T-helper 17 cell (primary cell): ENCODE data around the gene ACOXL. TPM values are rescaled to one million over a fixed set of nuclear protein-coding genes. Genes with fewer than 3 reads are reported as not detected.

ENCODE experiments used
- ATAC-seq: fragments of 150-1000 bp; cut with Tn5 transposase; 2 replicates; pipeline ENCODE4 v1.10.0; 2021; ENCODE audit warnings: mild to moderate bottlenecking, moderate library complexity
- DNase-seq, 3 donors: peaks; one replicate each; pipeline versions ENCODE4 v3.0.0 to v3.0.0-alpha.2; 2020 to 2021
- H3K9me3 ChIP-seq: one replicate; pipeline ENCODE4 v1.7.0; 2013; ENCODE audit warnings: low read length, mild to moderate bottlenecking; ENCODE audit not compliant: control insufficient read depth, poor library complexity, severe bottlenecking
- H3K27ac Mint-ChIP-seq: one replicate; pipeline ENCODE4 v1.8.0; 2022; ENCODE audit warnings: mild to moderate bottlenecking, moderate library complexity, mixed read lengths
- H3K27me3 Mint-ChIP-seq: one replicate; pipeline ENCODE4 v1.8.0; 2022; ENCODE audit warnings: mixed read lengths
- H3K36me3 Mint-ChIP-seq: one replicate; pipeline ENCODE4 v1.8.0; 2022; ENCODE audit warnings: low read depth, mixed read lengths
- H3K4me1 Mint-ChIP-seq: one replicate; pipeline ENCODE4 v1.8.0; 2022; ENCODE audit warnings: mild to moderate bottlenecking, mixed read lengths
- H3K4me3 Mint-ChIP-seq: one replicate; pipeline ENCODE4 v1.8.0; 2022; ENCODE audit warnings: mild to moderate bottlenecking, moderate library complexity, mixed read lengths
- total RNA-seq, 4 donors: library from RNA in 2 of 4; stranded (reverse) in 2 of 4; gene quantifications; one replicate each; pipeline ENCODE4 v1.2.3 and lab custom pipeline; 2022 to 2026

The ACOXL gene
- total RNA-seq, 2 donors from 2014 or later: not detected

DNA sequence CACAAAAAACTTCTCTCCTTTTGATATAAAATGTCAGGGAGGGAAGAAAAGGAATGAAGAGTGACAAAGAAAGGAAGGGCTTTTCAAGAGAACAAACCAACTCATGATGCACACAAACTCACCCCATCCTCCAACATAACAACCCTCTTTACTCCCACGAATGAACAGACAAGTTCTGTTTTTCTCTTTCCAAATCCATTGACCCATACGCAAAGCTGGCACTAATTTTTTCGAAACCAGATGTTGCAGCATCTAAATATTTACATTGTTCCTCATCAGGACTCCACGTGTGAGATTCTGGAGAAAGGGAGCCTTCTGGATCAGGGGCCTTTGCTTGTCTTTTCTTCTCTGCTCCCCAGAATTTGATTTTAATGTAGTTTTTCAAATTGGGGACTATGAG lies 245.0 kb downstream of the ACOXL start:
- peaks cover 17% of the 10 kb centered on the region for H3K27me3 Mint-ChIP-seq
- no peak for DNase-seq
- H3K4me3 Mint-ChIP-seq: no peak overlapping the region
- no peaks in the 10 kb centered on the region for H3K9me3 ChIP-seq
- no peak overlapping the region for H3K27ac Mint-ChIP-seq
- ATAC-seq: no peak
- H3K36me3 Mint-ChIP-seq: no peaks in the 10 kb centered on the region
- H3K4me1 Mint-ChIP-seq: no peaks in the 10 kb centered on the region

DNA sequence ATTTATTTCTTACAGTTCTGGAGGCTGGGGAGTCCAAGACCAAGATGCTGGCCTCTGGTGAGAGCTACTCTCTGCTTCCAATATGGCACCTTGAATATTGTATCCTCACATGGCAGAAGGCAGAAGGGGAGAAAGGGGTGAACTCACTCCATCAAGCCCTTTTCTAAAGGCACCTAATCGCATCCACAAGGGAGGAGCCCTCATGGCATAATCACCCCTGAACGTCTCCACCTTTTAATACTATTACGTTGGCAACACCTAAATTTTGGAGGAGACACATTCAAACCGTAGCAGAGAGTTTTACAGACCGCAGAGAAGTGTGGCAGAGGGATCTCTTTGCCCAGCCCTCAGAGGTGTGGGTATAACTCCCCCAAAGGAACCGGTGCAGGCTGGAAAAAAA lies 245.8 kb downstream of the ACOXL start:
- no peak for ATAC-seq

DNA sequence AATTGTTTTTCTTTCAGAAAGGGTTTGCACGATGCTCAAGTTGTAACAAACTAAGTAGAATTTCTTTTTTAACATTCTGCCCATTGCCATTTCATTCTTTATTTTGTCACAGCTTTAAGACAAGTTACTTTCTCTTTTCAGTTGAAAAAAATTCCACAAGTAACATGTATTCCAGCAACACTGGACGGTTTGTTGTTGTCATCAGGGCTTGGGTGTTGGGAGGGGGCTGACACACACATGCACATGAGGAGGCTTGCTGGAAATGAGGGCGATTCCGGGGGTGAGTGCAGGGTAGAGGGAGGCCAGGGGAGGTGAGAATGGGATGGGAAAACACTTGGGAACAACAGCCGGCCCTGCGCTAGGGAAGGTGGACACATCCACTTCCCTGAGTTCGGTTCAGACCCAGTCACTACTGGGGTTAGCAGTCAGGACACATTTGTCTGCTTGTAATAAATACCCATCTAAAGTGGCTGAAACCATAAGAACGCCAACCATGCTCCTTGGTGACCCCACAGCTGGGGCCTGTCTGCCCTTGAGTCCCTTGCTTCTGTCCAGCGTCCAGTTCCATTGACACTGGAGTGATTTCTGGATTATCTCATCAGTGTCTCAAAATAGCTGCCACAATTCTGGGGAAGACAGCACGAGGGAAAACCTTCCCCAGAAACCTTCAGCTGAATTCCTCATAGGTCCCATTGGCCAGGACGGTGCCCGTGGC lies 246.5 kb downstream of the ACOXL start:
- Mint-ChIP-seq H3K4me3 (no peak overlapping the region), H3K27me3 (peaks cover 17% of the 10 kb centered on the region)

More for the DNA sequence above, 245.8 kb downstream of the ACOXL start:
- H3K36me3 Mint-ChIP-seq: no peaks in the 10 kb centered on the region
- no peaks in the 10 kb centered on the region for H3K9me3 ChIP-seq
- H3K4me3 Mint-ChIP-seq: no peak overlapping the region
- no peak overlapping the region for H3K27ac Mint-ChIP-seq
- peaks cover 17% of the 10 kb centered on the region for H3K27me3 Mint-ChIP-seq
- no peak for DNase-seq
- H3K4me1 Mint-ChIP-seq: no peaks in the 10 kb centered on the region

DNA sequence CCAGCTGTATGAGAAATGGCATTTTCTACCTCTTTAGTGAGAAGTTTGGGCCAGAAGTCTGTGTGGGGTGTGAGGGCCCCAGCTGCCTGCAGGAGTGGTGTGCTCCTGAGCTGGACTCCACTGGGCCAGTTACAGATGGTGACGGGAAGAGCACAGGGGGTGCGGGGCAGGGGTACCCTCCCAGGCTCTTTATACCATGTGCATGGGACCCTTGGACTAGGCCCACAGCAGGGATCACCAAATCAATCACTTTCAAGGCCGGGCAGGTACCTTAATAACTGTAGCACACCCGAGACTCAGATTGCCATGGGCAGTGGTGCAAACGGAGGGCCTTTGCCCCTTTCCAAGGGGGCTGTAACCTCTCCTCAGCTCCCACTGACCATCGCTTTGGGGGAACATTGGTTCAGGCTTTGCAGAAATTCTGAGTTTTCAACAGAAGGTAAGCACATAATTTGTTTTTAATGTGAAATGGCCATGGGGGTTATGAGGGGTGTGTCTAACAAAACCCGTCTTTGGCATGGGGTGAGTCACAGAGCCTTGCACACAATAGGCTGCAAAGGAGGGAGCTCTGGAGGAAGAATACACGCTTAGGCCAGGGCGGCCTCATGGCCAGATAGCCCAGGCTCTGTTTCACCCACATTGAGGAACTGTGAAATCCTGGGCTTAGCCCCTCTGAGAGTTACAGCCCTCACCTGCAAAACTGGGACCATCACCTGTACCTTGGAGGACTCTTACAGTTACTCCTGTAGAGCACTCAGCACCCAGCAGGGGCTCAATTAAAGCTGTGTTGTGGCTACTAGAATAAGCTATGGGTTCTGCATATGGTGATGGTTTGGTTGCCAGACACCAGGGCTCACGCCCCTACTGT lies 247.3 kb downstream of the ACOXL start:
- no peak for ATAC-seq
- H3K9me3 ChIP-seq: no peaks in the 10 kb centered on the region
- Mint-ChIP-seq H3K4me3 (no peak overlapping the region), H3K4me1 (no peaks in the 10 kb centered on the region), H3K27me3 (peaks cover 21% of the 10 kb centered on the region), H3K27ac (no peak overlapping the region), H3K36me3 (no peaks in the 10 kb centered on the region)
- DNase-seq: no peak

More for the DNA sequence above, 246.5 kb downstream of the ACOXL start:
- ATAC-seq (no peak), DNase-seq (no peak)
- Mint-ChIP-seq H3K4me1 (no peaks in the 10 kb centered on the region), H3K36me3 (no peaks in the 10 kb centered on the region), H3K27ac (no peak overlapping the region)
- H3K9me3 ChIP-seq: no peaks in the 10 kb centered on the region

DNA sequence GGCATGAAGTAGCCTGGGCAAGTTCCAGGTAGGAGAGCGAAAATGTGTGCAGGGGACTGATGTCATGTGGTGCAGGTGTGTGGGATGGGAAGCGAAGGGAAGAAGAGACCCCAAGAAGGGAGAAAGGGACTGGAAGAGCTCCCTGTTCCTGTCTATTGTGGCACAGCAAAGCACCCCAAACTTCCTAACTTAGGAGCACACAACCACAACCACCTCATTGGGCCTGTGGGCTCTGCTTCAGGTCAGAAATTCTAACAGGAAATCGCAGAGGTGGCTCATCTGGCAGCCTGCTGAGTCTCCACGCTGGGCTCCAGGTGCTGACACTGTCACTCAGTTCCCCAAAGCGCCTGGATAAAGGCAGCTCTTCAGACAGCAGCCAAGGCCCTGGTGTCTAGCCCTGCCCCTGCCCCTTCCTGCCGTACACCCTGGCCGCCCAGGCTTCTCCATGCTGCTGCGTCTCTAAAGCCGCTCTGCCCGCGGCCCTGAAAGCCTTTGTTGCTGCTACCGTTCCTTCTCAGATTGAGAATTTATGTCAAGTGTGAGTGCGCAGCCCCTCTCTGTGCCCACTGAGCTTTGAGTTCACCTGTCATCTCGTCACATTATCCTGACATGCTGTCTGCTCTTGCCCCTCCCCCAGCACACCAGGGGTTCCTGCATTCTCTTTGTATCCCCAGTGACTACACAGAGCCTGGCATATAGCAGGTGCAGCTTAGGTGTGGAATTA lies 248.1 kb downstream of the ACOXL start:
- no peak for ATAC-seq
- H3K9me3 ChIP-seq: no peaks in the 10 kb centered on the region
- no peaks in the 10 kb centered on the region for H3K36me3 Mint-ChIP-seq
- H3K27ac Mint-ChIP-seq: no peak overlapping the region
- H3K27me3 Mint-ChIP-seq: peaks cover 20% of the 10 kb centered on the region
- no peak for DNase-seq
- no peak overlapping the region for H3K4me3 Mint-ChIP-seq
- no peaks in the 10 kb centered on the region for H3K4me1 Mint-ChIP-seq

DNA sequence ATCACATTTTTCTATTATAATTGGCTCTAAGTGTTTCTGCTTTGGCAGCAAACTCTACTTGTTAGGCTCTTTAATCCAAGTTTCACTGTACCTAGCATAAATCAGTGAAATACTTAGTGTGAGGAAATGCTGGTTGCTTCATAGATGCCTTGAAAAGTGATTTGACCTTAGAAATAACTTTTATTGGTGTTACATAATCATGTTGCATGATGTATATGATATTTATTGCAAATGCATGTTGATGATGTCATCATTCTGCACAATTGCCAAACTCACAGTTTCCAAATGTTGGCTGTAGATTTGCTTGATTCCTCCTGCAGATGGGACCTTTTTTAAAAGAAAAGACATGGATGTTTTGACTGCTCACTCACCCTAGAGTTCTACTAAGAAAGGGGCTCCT lies 250.8 kb downstream of the ACOXL start:
- H3K27ac Mint-ChIP-seq: no peak overlapping the region

DNA sequence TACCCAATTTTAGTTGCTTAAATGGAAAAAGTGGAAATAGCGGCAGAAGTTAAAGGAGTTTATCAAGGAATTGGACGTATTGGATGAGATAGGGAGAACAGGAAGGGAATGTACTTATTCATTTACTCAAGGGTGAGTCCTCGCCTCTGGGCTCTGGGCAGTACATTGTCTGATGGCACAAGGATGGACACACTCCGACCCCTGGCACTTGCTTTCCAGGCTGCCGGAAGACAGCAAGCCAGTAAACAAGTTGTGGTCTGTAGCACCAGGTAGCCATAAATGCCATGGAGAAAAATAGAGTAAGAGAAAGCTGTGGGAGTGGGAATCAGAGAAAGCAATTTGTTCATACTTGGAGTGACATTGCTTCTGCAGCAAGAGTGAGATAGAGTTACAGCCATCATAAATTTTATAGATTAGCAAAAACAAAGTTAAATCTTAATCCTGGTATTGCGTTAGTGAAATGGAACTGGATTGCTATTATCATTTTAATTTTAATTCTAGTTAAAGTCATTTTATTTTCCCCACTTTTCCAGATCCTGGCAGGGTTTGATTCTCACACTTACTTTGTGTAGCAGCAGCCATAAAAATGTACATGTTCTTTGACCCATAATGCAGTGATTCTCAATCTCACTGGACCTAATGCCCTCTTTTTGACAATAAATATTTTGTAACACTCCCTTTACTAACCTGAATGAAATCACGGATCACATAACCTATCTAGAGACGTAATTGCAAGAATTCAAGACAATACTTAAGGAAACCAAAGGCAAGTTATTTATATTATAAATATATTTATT lies 252.5 kb downstream of the ACOXL start:
- DNase-seq (no peak), ATAC-seq (no peak)
- Mint-ChIP-seq H3K4me1 (no peaks in the 10 kb centered on the region), H3K36me3 (no peaks in the 10 kb centered on the region), H3K27me3 (peaks cover 14% of the 10 kb centered on the region), H3K4me3 (no peak overlapping the region), H3K27ac (no peak overlapping the region)
- no peaks in the 10 kb centered on the region for H3K9me3 ChIP-seq

More for the DNA sequence above, 250.8 kb downstream of the ACOXL start:
- Mint-ChIP-seq H3K4me3 (no peak overlapping the region), H3K27me3 (peaks cover 23% of the 10 kb centered on the region), H3K4me1 (no peaks in the 10 kb centered on the region), H3K36me3 (no peaks in the 10 kb centered on the region)
- no peaks in the 10 kb centered on the region for H3K9me3 ChIP-seq
- DNase-seq: no peak
- no peak for ATAC-seq

DNA sequence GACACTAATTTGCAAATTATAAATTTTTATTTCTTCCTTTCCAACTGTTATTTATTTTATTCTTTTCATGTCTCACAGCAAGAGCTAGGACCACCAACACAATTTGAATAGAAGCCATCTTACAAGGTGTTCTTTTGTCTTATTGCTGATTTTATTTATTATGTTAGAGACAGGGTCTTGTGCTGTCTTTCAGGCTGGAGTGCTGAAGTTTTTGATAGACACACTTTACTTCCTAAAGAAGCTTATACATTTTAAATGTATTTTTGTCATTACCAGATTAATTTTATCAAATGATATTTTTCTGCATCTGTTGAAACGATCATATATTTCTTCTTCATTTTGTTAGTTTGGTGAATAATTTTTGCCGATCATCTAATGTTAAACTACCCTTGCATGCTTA lies 258.1 kb downstream of the ACOXL start:
- H3K9me3 ChIP-seq: no peaks in the 10 kb centered on the region
- no peak overlapping the region for H3K4me3 Mint-ChIP-seq
- H3K36me3 Mint-ChIP-seq: no peaks in the 10 kb centered on the region
- peaks cover 26% of the 10 kb centered on the region for H3K27me3 Mint-ChIP-seq
- H3K4me1 Mint-ChIP-seq: peaks cover 4% of the 10 kb centered on the region
- ATAC-seq: no peak
- DNase-seq: no peak
- H3K27ac Mint-ChIP-seq: no peak overlapping the region

DNA sequence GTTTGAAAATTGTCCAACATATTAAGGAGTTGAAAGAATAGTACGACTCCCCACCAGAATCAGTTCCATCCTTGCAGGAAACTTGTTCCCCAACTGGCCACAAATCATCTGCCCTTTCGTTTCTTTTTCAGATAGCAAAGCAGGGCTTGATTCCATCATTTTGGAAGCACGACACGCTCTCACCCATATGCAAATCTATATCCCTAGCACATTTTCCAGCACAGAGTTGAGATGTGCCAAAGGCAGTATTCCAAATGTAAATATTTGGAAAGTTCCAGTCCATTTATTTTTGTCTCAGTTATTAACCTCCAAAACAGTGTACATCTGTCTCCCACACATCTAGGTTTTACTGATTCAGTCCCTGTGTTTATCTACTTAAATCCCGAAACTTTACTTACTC lies 259.5 kb downstream of the ACOXL start:
- no peaks in the 10 kb centered on the region for H3K9me3 ChIP-seq
- no peaks in the 10 kb centered on the region for H3K36me3 Mint-ChIP-seq
- H3K4me3 Mint-ChIP-seq: no peak overlapping the region
- H3K27ac Mint-ChIP-seq: no peak overlapping the region
- peaks cover 4% of the 10 kb centered on the region for H3K4me1 Mint-ChIP-seq
- DNase-seq (no peak), ATAC-seq (no peak)
- peaks cover 30% of the 10 kb centered on the region for H3K27me3 Mint-ChIP-seq

DNA sequence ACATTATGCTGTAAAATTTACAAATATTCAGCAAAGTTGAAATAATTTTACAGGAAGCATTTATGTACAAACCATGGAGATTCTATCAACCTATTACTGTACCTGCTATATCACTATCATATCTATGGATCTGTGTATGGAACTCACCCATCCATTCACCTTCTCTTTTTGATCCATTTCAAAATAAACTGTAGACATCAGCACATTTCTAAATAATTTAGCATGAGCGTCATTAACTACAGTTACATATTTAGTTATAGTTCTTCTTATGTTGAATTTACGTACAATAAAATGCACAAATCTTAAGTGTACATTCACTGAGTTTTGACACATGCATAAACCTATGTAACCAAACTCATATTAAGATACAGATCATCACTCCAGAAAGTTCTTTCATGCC lies 260.5 kb downstream of the ACOXL start:
- no peak for ATAC-seq
- Mint-ChIP-seq H3K4me1 (peaks cover 4% of the 10 kb centered on the region), H3K36me3 (no peaks in the 10 kb centered on the region), H3K4me3 (no peak overlapping the region), H3K27ac (no peak overlapping the region), H3K27me3 (peaks cover 34% of the 10 kb centered on the region)
- DNase-seq: no peak
- no peaks in the 10 kb centered on the region for H3K9me3 ChIP-seq

DNA sequence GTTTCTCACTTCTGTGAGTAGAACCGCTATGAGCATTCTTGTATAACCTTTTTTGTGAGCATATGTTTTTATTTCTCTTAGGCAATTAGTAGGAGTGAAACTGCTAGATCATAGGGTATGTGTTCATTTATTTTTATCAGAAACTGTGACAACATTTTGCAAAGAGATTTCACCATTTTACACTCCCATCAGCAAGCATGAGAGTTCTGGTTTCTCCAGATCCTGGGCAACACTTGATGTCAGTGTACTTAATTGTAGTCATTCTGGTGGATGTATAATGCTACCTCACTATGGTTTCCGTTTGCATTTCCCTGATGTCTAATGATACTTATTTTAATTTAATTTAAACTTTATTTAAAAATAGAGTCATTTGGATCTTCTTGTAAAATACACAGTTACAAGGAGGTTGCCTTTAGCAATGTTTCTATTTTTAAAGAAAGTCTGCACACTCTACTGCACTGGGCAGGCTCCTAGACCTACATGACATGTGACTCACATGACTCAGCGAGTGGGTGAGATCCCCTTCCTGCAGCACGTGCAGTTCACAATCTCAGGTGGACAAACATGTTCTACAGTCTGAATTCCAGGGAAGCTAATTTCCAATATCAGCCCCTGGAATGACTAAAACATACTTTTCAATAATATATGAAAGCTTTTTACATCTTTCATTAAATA lies 261.3 kb downstream of the ACOXL start:
- Mint-ChIP-seq H3K27ac (no peak overlapping the region), H3K4me1 (peaks cover 4% of the 10 kb centered on the region), H3K4me3 (no peak overlapping the region), H3K36me3 (no peaks in the 10 kb centered on the region), H3K27me3 (peaks cover 34% of the 10 kb centered on the region)
- no peaks in the 10 kb centered on the region for H3K9me3 ChIP-seq
- ATAC-seq (no peak), DNase-seq (no peak)

DNA sequence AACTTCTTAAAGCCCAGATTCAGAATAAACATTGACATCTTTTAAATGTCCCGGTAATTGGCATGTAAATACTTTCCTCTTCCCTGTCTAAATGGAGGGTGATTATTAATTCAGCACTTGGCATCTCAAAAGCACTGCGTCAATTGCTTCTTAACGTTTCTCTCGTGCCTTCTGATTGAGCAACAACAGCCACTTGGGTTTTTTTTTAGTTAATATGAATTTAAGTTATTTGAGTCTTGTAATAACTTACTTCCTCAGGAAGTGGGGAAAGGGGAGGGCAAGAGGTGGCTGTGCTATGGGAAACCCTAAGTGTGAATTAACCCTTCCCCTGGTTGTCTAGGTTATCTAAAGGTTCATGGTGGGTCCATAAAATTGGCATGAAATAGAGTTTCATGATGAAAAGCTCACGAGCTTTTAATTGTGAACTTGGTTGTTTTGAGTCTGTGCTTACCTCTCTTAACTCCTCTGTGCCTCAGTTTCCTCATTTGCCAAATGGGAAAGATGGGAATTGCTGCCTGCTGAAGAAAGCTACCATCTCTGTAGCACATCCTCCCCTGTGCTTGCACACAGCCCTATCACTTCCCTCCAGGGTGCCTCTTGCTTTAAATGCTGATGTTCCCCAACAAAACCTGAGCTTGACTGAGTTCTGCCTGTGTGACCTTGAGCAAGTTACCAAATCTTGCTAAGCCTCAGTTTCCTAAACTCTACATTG lies 262.0 kb downstream of the ACOXL start:
- DNase-seq (no peak), ATAC-seq (no peak)
- Mint-ChIP-seq H3K4me3 (no peak overlapping the region), H3K36me3 (no peaks in the 10 kb centered on the region), H3K4me1 (peaks cover 4% of the 10 kb centered on the region), H3K27ac (no peak overlapping the region), H3K27me3 (peaks cover 36% of the 10 kb centered on the region)
- no peaks in the 10 kb centered on the region for H3K9me3 ChIP-seq
